Measurements from ENCODE around the gene KYAT1. TPM values are rescaled to one million over a fixed set of nuclear protein-coding genes. Genes with fewer than 3 reads are reported as not detected.

Gene KYAT1
- total and polyA plus RNA-seq, 2 of the 13 experiments (the other 11 are each of a cell fraction or from before 2014, with no cell fraction given) = 9.2 to 46.5 TPM

- TF ChIP-seq PHF8 (CRISPR knock-in tag; IDR thresholded peaks at IDR 0.05) (peak; percentile 85), ZNF142 (CRISPR knock-in tag; IDR thresholded peaks at IDR 0.05) (0 out of 2 replicates have a peak, but pooled peaks have one; percentile 4), POGK (CRISPR knock-in tag; conservative IDR thresholded peaks at IDR 0.05) (peak; percentile 67; the same call in 1 of the 2 replicates), ZNF329 (CRISPR knock-in tag; IDR thresholded peaks at IDR 0.05; ENCODE audit: low read depth) (no peak), RNF2 (conservative IDR thresholded peaks at IDR 0.05; ENCODE audit: low read depth) (peak; percentile 61), CEBPG (CRISPR knock-in tag; IDR thresholded peaks at IDR 0.05) (no peak), ZNF44 (CRISPR knock-in tag; IDR thresholded peaks at IDR 0.05) (0 out of 2 replicates have a peak, but pooled peaks have one; percentile 38), ZFP36L1 (CRISPR knock-in tag; IDR thresholded peaks at IDR 0.05) (peak; percentile 40; the same call in 1 of the 2 replicates), GLMP (CRISPR knock-in tag; IDR thresholded peaks at IDR 0.05; ENCODE audit: borderline replicate concordance) (no peak), THAP11 (CRISPR knock-in tag; IDR thresholded peaks at IDR 0.05) (peak; percentile 75), ZNF761 (CRISPR knock-in tag; conservative IDR thresholded peaks at IDR 0.05) (no peak), ZNF280D (CRISPR knock-in tag; IDR thresholded peaks at IDR 0.05) (0 out of 2 replicates have a peak, but pooled peaks have one; percentile 67), ZNF841 (CRISPR knock-in tag; IDR thresholded peaks at IDR 0.05; ENCODE audit: borderline replicate concordance) (no peak)
Observed at GRCh38 chr9:128818099-128818838, 63.5 kb downstream of the KYAT1 start, which contains the start of gene ENDOG (continued).
